H9 (cell line): Measurements from ENCODE around the gene ECE2. TPM values are rescaled to one million over a fixed set of nuclear protein-coding genes. Genes with fewer than 3 reads are reported as not detected.

Experiments used
- DNase-seq: peaks from one replicate; pipeline ENCODE4 v3.0.0-alpha.2; 2017
- H2AFZ ChIP-seq: one replicate; pipeline ENCODE4 v1.6.1; 2013; ENCODE audit warnings: mild to moderate bottlenecking, low read length, control low read depth, moderate library complexity
- H2AK5ac ChIP-seq: 2 replicates; pipeline ENCODE4 v1.6.1; 2013; ENCODE audit warnings: low read length, control low read depth, mixed read lengths; ENCODE audit not compliant: insufficient read length
- H2BK120ac ChIP-seq: one replicate; pipeline ENCODE4 v1.6.1; 2013; ENCODE audit warnings: low read depth, mild to moderate bottlenecking, low read length, control low read depth, inconsistent platforms; ENCODE audit not compliant: poor library complexity, severe bottlenecking
- H2BK12ac ChIP-seq: 2 replicates; pipeline ENCODE4 v1.6.1; 2013; ENCODE audit warnings: low read length, control low read depth, mixed read lengths, low read depth; ENCODE audit not compliant: insufficient read length
- H2BK15ac ChIP-seq: 2 replicates; pipeline ENCODE4 v1.6.1; 2013; ENCODE audit warnings: low read depth, low read length, control low read depth
- H2BK20ac ChIP-seq: one replicate; pipeline ENCODE4 v1.6.1; 2013; ENCODE audit warnings: low read depth, mild to moderate bottlenecking, low read length, control low read depth, inconsistent platforms; ENCODE audit not compliant: poor library complexity, severe bottlenecking
- H2BK5ac ChIP-seq: 2 replicates; pipeline ENCODE4 v1.6.1; 2013; ENCODE audit warnings: low read length, control low read depth, mixed read lengths; ENCODE audit not compliant: insufficient read length
- H3K14ac ChIP-seq: 2 replicates; pipeline ENCODE4 v1.6.1; 2013; ENCODE audit warnings: low read length, control low read depth; ENCODE audit not compliant: insufficient read depth
- H3K18ac ChIP-seq: 2 replicates; pipeline ENCODE4 v1.6.1; 2013; ENCODE audit warnings: low read depth, mild to moderate bottlenecking, mixed read lengths, low read length, control low read depth; ENCODE audit not compliant: insufficient read length
- H3K23ac ChIP-seq: 2 replicates; pipeline ENCODE4 v1.6.1; 2013; ENCODE audit warnings: low read length, control low read depth, mixed read lengths, low read depth; ENCODE audit not compliant: insufficient read length
- H3K23me2 ChIP-seq: 2 replicates; pipeline ENCODE4 v1.6.1; 2013; ENCODE audit warnings: low read depth, mild to moderate bottlenecking, mixed read lengths, low read length, control low read depth; ENCODE audit not compliant: insufficient read length, poor library complexity, severe bottlenecking
- H3K27ac ChIP-seq: 2 replicates; pipeline ENCODE4 v1.5.1; 2013; ENCODE audit warnings: low read length, control low read depth, mixed read lengths, low read depth; ENCODE audit not compliant: insufficient read length
- H3K27me3 ChIP-seq: 2 replicates; pipeline ENCODE4 v1.6.1; 2013; ENCODE audit warnings: low read length, control low read depth, inconsistent platforms; ENCODE audit not compliant: insufficient read depth
- H3K4ac ChIP-seq: 2 replicates; pipeline ENCODE4 v1.6.1; 2013; ENCODE audit warnings: low read depth, mild to moderate bottlenecking, control low read depth, inconsistent platforms, low read length, moderate library complexity
- H3K4me1 ChIP-seq: 2 replicates; pipeline ENCODE4 v1.6.1; 2013; ENCODE audit warnings: low read length, control low read depth, inconsistent platforms; ENCODE audit not compliant: insufficient read depth
- H3K4me2 ChIP-seq: 2 replicates; pipeline ENCODE4 v1.6.1; 2013; ENCODE audit warnings: low read length, control low read depth, mixed read lengths; ENCODE audit not compliant: insufficient read length, insufficient read depth
- H3K56ac ChIP-seq: 2 replicates; pipeline ENCODE4 v1.6.1; 2013; ENCODE audit warnings: low read depth, mild to moderate bottlenecking, mixed read lengths, low read length, control low read depth; ENCODE audit not compliant: insufficient read length
- H3K79me1 ChIP-seq: 2 replicates; pipeline ENCODE4 v1.6.1; 2013; ENCODE audit warnings: low read depth, mild to moderate bottlenecking, moderate library complexity, low read length, control low read depth, inconsistent platforms; ENCODE audit not compliant: insufficient read depth, poor library complexity, severe bottlenecking
- H3K79me2 ChIP-seq: 2 replicates; pipeline ENCODE4 v1.6.1; 2013; ENCODE audit warnings: low read length, control low read depth, inconsistent platforms; ENCODE audit not compliant: insufficient read depth
- H3K9ac ChIP-seq: 2 replicates; pipeline ENCODE4 v1.6.1; 2013; ENCODE audit warnings: low read length, control low read depth, mixed read lengths; ENCODE audit not compliant: insufficient read length; ENCODE audit errors: extremely low read depth
- H3K9me3 ChIP-seq: one replicate; pipeline ENCODE4 v1.6.1; 2013; ENCODE audit warnings: low read depth, low read length, inconsistent platforms; ENCODE audit not compliant: control insufficient read depth
- H3T11ph ChIP-seq: one replicate; pipeline ENCODE4 v1.6.1; 2013; ENCODE audit warnings: mild to moderate bottlenecking, low read length, control low read depth, inconsistent platforms
- H4K20me1 ChIP-seq: one replicate; pipeline ENCODE4 v1.6.1; 2013; ENCODE audit not compliant: control insufficient read depth, insufficient read length, insufficient read depth
- H4K5ac ChIP-seq: 2 replicates; pipeline ENCODE4 v1.6.1; 2013; ENCODE audit warnings: low read depth, mild to moderate bottlenecking, mixed read lengths, low read length, control low read depth; ENCODE audit not compliant: insufficient read length
- H4K8ac ChIP-seq: replicated peaks from 2 replicates; pipeline ENCODE4 v1.6.1; 2013; ENCODE audit warnings: low read length, control low read depth, mixed read lengths, low read depth; ENCODE audit not compliant: insufficient read length
- H4K91ac ChIP-seq: 2 replicates; pipeline ENCODE4 v1.6.1; 2013; ENCODE audit warnings: low read depth, mild to moderate bottlenecking, moderate library complexity, mixed read lengths, low read length, control low read depth; ENCODE audit not compliant: insufficient read length
- H3K27ac Mint-ChIP-seq, 3 experiments: 2 replicates in 2 of 3; 3 replicates in 1 of 3; pipeline ENCODE4 v1.8.0; 2020 to 2021; ENCODE audit warnings: mixed read lengths in 3 of 3, mild to moderate bottlenecking in 1 of 3, moderate library complexity in 1 of 3
- H3K27me3 Mint-ChIP-seq: 2 replicates; pipeline ENCODE4 v1.8.0; 2021; ENCODE audit warnings: low read depth, mild to moderate bottlenecking, moderate library complexity, mixed read lengths
- H3K36me3 Mint-ChIP-seq, 3 experiments: 2 replicates in 2 of 3; 3 replicates in 1 of 3; pipeline ENCODE4 v1.8.0; 2020 to 2021; ENCODE audit warnings: low read depth in 3 of 3, mixed read lengths in 3 of 3; ENCODE audit not compliant: insufficient read depth in 1 of 3
- H3K4me1 Mint-ChIP-seq, 2 experiments: 2 replicates each; pipeline ENCODE4 v1.8.0; 2020; ENCODE audit warnings: mixed read lengths in 2 of 2
- H3K4me3 Mint-ChIP-seq, 2 experiments: 2 replicates in 1 of 2; 3 replicates in 1 of 2; pipeline ENCODE4 v1.8.0; 2020 to 2021; ENCODE audit warnings: mild to moderate bottlenecking in 2 of 2, mixed read lengths in 2 of 2, moderate library complexity in 1 of 2
- H3K9me3 Mint-ChIP-seq, 2 experiments: 2 replicates in 1 of 2; 3 replicates in 1 of 2; pipeline ENCODE4 v1.8.0; 2020; ENCODE audit warnings: mild to moderate bottlenecking in 2 of 2, mixed read lengths in 2 of 2, moderate library complexity in 1 of 2
- CTCF ChIP-seq: fragments of 200-600 bp; sonication (generic); conservative IDR thresholded peaks from 3 replicates; pipeline ENCODE4 v1.8.0; 2021; ENCODE audit warnings: antibody characterized with exemption, mild to moderate bottlenecking
- WGBS: extraction: QIAGEN DNeasy Blood & Tissue Kit; methylation state at CpG from one replicate; pipeline ENCODE4 v1.1.7; 2013; ENCODE audit warnings: missing lambda C conversion rate, low lambda C conversion rate, mixed read lengths; ENCODE audit not compliant: insufficient read length; ENCODE audit errors: extremely low coverage; 5-methylcytosine and 5-hydroxymethylcytosine counted together
- total RNA-seq: library from RNA; stranded (reverse); gene quantifications from 2 replicates; pipeline ENCODE4 v1.2.1, GENCODE V29; 2021

The ECE2 gene
- total RNA-seq, 1 experiment from 2014 or later, result not detected

GRCh38 chr3:184336547-184337398 is 61.0 kb downstream of the ECE2 start:
- H3K36me3 Mint-ChIP-seq, result peaks cover 29 to 49% (median 35%) of the 10 kb centered on the region in 3 experiments
- H4K20me1 ChIP-seq, result peaks cover 4% of the 10 kb centered on the region
- H3K18ac ChIP-seq, result no peak overlapping the region
- H2BK20ac ChIP-seq, result no peak overlapping the region
- no peak overlapping the region for H2AK5ac ChIP-seq
- no peak overlapping the region for H2BK120ac ChIP-seq
- no peaks in the 10 kb centered on the region for H3K79me1 ChIP-seq
- no peak overlapping the region for H3K27ac ChIP-seq
- no peak overlapping the region for H3K4ac ChIP-seq
- TF ChIP-seq CTCF, result no peak
- H2BK15ac ChIP-seq, result no peak overlapping the region
- no peaks in the 10 kb centered on the region; a peak in 1 of 5 replicates for H3K9me3 Mint-ChIP-seq
- peak overlapping the region; percentile 81 for H3K4me2 ChIP-seq
- H3K9ac ChIP-seq, result peak overlapping the region; percentile 31
- H3K14ac ChIP-seq, result peak overlapping the region; percentile 41; the same call in 1 of the 2 replicates
- no peak overlapping the region for H3K23ac ChIP-seq
- H3T11ph ChIP-seq, result no peak overlapping the region
- H3K4me1 ChIP-seq, result no peaks in the 10 kb centered on the region
- H3K27me3 ChIP-seq, result no peaks in the 10 kb centered on the region
- peak overlapping the region; percentile 86 to 93 for H3K4me3 Mint-ChIP-seq
- no peak overlapping the region for H4K91ac ChIP-seq
- no CpG with 5 or more reads among the region's 17 CpGs for WGBS
- H3K4me1 Mint-ChIP-seq, result peaks cover 34 to 37% of the 10 kb centered on the region in 2 experiments
- H4K5ac ChIP-seq, result no peak overlapping the region
- H2BK5ac ChIP-seq, result no peak overlapping the region
- no peak overlapping the region for H3K56ac ChIP-seq
- H3K9me3 ChIP-seq, result no peaks in the 10 kb centered on the region
- peaks cover 10% of the 10 kb centered on the region for H3K23me2 ChIP-seq
- H2AFZ ChIP-seq, result no peak overlapping the region
- H3K27ac Mint-ChIP-seq, result peak overlapping the region; percentile 90 to 98 (median 96)
- H2BK12ac ChIP-seq, result no peak overlapping the region
- no peaks in the 10 kb centered on the region for H3K79me2 ChIP-seq
- no peak overlapping the region for H4K8ac ChIP-seq
- H3K27me3 Mint-ChIP-seq, result no peaks in the 10 kb centered on the region; the same call in 1 of the 2 replicates
- DNase-seq, result no peak
